PFSK-1 (cell line): ENCODE data around the gene AKT2.

ENCODE experiments used
- POLR2AphosphoS5 ChIP-seq: IDR thresholded peaks from 2 replicates; pipeline ENCODE4 v1.6.1; 2012; ENCODE audit warnings: low read depth, mild to moderate bottlenecking, control low read depth, low read length, moderate library complexity
- REST ChIP-seq, 2 experiments: IDR thresholded peaks; 2 replicates each; pipeline versions ENCODE4 v1.6.1 to v1.8.0; 2011 to 2012; ENCODE audit warnings: low read depth in 2 of 2, low read length in 2 of 2, control low read depth in 1 of 2, inconsistent platforms in 1 of 2, mild to moderate bottlenecking in 1 of 2, moderate library complexity in 1 of 2; ENCODE audit not compliant: insufficient read depth in 1 of 2
- TAF1 ChIP-seq: IDR thresholded peaks from 2 replicates; pipeline ENCODE4 v1.6.1; 2012; ENCODE audit warnings: low read length, control low read depth, borderline replicate concordance; ENCODE audit not compliant: insufficient read depth

- no peak for TF ChIP-seq TAF1
- no peak for TF ChIP-seq POLR2AphosphoS5
- TF ChIP-seq REST (IDR thresholded peaks at IDR 0.05; ENCODE audit: insufficient read depth in 1 of 2, low read depth in 2 of 2, low read length in 2 of 2) = no peak
Observed at GRCh38 chr19:40280608-40281221, 4.4 kb downstream of the AKT2 start.
